ENCODE data around the gene CDCA4. TPM values are rescaled to one million over a fixed set of nuclear protein-coding genes. Genes with fewer than 3 reads are reported as not detected.

CDCA4 gene
- total and polyA plus RNA-seq, 10 of the 15 experiments (the other 5 are each of a cell fraction or from before 2014, with no cell fraction given) = 10.4 to 64.0 (median 52.1) TPM

DNA sequence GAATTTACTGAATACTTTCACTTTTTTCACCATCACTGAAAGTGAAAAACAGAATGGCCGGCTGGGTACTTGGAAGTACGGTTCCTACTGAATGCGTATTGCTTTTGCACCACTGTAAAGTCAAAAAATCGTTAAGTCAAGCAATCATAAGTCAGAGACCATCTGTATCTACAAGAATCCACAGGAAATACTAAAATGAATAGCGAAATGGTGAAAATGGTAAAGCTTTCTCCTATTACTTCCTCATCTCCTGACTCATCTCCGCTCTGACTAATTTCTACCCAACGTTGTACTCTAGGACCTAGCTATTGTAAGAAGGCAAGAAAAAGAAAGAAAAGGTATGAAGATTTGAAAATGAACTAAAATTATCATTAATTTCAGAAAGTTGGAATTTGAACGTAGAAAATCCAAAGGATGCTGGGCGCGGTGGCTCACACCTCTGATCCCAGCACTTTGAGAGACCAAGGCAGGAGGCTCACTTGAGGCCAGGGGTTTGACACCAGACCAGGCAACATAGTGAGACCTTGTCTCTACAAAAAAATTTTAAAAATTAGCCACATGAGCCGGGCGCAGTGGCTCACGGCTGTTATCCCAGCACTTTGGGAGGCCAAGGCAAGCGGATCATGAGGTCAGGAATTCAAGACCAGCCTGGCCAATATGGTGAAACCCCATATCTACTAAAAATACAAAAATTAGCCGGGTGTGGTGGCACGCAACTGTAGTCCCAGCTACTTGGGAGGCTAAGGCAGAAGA lies 5.3 kb upstream of the CDCA4 start (continued):
- TF ChIP-seq RBBP5 (conservative IDR thresholded peaks at IDR 0.05) = no peak
- no peak for TF ChIP-seq TAF1 (IDR thresholded peaks at IDR 0.05; ENCODE audit: borderline replicate concordance, low read depth, low read length)
- TF ChIP-seq, protein P1, sequence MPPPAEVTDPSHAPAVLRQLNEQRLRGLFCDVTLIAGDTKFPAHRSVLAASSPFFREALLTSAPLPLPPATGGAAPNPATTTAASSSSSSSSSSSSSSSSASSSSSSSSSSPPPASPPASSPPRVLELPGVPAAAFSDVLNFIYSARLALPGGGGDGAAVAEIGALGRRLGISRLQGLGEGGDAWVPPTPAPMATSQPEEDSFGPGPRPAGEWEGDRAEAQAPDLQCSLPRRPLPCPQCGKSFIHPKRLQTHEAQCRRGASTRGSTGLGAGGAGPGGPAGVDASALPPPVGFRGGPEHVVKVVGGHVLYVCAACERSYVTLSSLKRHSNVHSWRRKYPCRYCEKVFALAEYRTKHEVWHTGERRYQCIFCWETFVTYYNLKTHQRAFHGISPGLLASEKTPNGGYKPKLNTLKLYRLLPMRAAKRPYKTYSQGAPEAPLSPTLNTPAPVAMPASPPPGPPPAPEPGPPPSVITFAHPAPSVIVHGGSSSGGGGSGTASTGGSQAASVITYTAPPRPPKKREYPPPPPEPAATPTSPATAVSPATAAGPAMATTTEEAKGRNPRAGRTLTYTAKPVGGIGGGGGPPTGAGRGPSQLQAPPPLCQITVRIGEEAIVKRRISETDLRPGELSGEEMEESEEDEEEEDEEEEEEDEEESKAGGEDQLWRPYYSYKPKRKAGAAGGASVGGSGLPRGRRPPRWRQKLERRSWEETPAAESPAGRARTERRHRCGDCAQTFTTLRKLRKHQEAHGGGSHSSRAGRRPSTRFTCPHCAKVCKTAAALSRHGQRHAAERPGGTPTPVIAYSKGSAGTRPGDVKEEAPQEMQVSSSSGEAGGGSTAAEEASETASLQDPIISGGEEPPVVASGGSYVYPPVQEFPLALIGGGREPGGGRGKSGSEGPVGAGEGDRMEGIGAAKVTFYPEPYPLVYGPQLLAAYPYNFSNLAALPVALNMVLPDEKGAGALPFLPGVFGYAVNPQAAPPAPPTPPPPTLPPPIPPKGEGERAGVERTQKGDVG (CRISPR knock-in tag; IDR thresholded peaks at IDR 0.05) = no peak
- no peak for TF ChIP-seq HCFC1 (IDR thresholded peaks at IDR 0.05; ENCODE audit: low read length)
- no peak for TF ChIP-seq KDM1A (IDR thresholded peaks at IDR 0.05; ENCODE audit: borderline replicate concordance)
- TF ChIP-seq, protein P2, sequence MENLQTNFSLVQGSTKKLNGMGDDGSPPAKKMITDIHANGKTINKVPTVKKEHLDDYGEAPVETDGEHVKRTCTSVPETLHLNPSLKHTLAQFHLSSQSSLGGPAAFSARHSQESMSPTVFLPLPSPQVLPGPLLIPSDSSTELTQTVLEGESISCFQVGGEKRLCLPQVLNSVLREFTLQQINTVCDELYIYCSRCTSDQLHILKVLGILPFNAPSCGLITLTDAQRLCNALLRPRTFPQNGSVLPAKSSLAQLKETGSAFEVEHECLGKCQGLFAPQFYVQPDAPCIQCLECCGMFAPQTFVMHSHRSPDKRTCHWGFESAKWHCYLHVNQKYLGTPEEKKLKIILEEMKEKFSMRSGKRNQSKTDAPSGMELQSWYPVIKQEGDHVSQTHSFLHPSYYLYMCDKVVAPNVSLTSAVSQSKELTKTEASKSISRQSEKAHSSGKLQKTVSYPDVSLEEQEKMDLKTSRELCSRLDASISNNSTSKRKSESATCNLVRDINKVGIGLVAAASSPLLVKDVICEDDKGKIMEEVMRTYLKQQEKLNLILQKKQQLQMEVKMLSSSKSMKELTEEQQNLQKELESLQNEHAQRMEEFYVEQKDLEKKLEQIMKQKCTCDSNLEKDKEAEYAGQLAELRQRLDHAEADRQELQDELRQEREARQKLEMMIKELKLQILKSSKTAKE (IDR thresholded peaks at IDR 0.05; ENCODE audit: low read depth, poor library complexity, severe bottlenecking) = peak; percentile 24
- TF ChIP-seq, protein P3, sequence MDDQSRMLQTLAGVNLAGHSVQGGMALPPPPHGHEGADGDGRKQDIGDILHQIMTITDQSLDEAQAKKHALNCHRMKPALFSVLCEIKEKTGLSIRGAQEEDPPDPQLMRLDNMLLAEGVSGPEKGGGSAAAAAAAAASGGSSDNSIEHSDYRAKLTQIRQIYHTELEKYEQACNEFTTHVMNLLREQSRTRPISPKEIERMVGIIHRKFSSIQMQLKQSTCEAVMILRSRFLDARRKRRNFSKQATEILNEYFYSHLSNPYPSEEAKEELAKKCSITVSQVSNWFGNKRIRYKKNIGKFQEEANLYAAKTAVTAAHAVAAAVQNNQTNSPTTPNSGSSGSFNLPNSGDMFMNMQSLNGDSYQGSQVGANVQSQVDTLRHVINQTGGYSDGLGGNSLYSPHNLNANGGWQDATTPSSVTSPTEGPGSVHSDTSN (IDR thresholded peaks at IDR 0.05; ENCODE audit: insufficient replicate concordance, low read depth, low read length) = no peak
- TF ChIP-seq NBN (IDR thresholded peaks at IDR 0.05) = peak; percentile 69; the same call in 1 of the 2 replicates
- no peak for TF ChIP-seq MXI1 (IDR thresholded peaks at IDR 0.05; ENCODE audit: low read depth, low read length)
- TF ChIP-seq RAD51 (IDR thresholded peaks at IDR 0.05) = no peak
- TF ChIP-seq, protein P4, sequence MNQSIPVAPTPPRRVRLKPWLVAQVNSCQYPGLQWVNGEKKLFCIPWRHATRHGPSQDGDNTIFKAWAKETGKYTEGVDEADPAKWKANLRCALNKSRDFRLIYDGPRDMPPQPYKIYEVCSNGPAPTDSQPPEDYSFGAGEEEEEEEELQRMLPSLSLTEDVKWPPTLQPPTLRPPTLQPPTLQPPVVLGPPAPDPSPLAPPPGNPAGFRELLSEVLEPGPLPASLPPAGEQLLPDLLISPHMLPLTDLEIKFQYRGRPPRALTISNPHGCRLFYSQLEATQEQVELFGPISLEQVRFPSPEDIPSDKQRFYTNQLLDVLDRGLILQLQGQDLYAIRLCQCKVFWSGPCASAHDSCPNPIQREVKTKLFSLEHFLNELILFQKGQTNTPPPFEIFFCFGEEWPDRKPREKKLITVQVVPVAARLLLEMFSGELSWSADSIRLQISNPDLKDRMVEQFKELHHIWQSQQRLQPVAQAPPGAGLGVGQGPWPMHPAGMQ (IDR thresholded peaks at IDR 0.05; ENCODE audit: borderline replicate concordance) = no peak
- no peak for TF ChIP-seq HDAC6 (IDR thresholded peaks at IDR 0.05; ENCODE audit: unreplicated experiment)
- TF ChIP-seq FOXM1 (IDR thresholded peaks at IDR 0.05; ENCODE audit: low read depth, low read length) = peak; percentile 77
- TF ChIP-seq TCF7 (IDR thresholded peaks at IDR 0.05; ENCODE audit: borderline replicate concordance) = no peak
- TF ChIP-seq POLR2AphosphoS2 (IDR thresholded peaks at IDR 0.05; ENCODE audit: low read depth, low read length) = no peak
- peak; percentile 76 for TF ChIP-seq IKZF2 (IDR thresholded peaks at IDR 0.05)
- no peak for TF ChIP-seq PAX5 (IDR thresholded peaks at IDR 0.05; ENCODE audit: borderline replicate concordance, low read depth, low read length)
- no peak for TF ChIP-seq EGR1 (IDR thresholded peaks at IDR 0.05; ENCODE audit: borderline replicate concordance in 1 of 2, low read depth in 2 of 2, low read length in 2 of 2)
- no peak for TF ChIP-seq HDGF (IDR thresholded peaks at IDR 0.05)
- no peak for TF ChIP-seq SMARCA5 (IDR thresholded peaks at IDR 0.05)

Measured in GM12878 (cell line).